Caco-2 (cell line): Measurements from ENCODE around the gene MAMLD1. TPM values are rescaled to one million over a fixed set of nuclear protein-coding genes. Genes with fewer than 3 reads are reported as not detected.

Experiments
- BruUV-seq: library from RNA; stranded (reverse); fragments of 400-500 nt; replicated peaks from 2 replicates; lab custom pipeline; 2021; lab: Mats Ljungman, UMichigan
- CTCF ChIA-PET: fragments of 300-600 bp; sonication (Branson Sonifier 250); formaldehyde crosslinking; loops from one replicate; lab custom pipeline; 2022; ENCODE audit warnings: antibody characterized with exemption; lab: Charles Lee
- POLR2A ChIA-PET: fragments of 300-600 bp; sonication (Branson Sonifier 250); formaldehyde crosslinking; loops from one replicate; lab custom pipeline; 2022; ENCODE audit warnings: antibody characterized with exemption; lab: Charles Lee
- DNase-seq, 2 experiments: peaks; one replicate each; pipeline versions ENCODE4 v3.0.0 to v3.0.0-alpha.2; 2020 to 2022
- H3K27me3 ChIP-seq: replicated peaks from 2 replicates; pipeline ENCODE4 v1.6.0; 2011; ENCODE audit warnings: low read length; ENCODE audit not compliant: control insufficient read depth, insufficient read depth
- H3K36me3 ChIP-seq: 2 replicates; pipeline ENCODE4 v1.5.1; 2011; ENCODE audit warnings: low read length; ENCODE audit not compliant: control insufficient read depth, insufficient read depth
- H3K4me1 ChIP-seq: fragments of 250-450 bp; sonication (Bioruptor Pico); 2 replicates; pipeline ENCODE4 v1.5.1; 2020; ENCODE audit warnings: mild to moderate bottlenecking
- H3K4me3 ChIP-seq: 2 replicates; pipeline ENCODE4 v1.5.1; 2011; ENCODE audit warnings: low read depth, mild to moderate bottlenecking, control low read depth, low read length
- H3K9me3 ChIP-seq: fragments of 250-450 bp; sonication (Bioruptor Pico); 2 replicates; pipeline ENCODE4 v1.5.1; 2020; ENCODE audit warnings: mild to moderate bottlenecking, moderate library complexity
- H3K27ac Mint-ChIP-seq: one replicate; pipeline ENCODE4 v1.8.0; 2022; ENCODE audit warnings: mixed read lengths; ENCODE audit not compliant: unreplicated experiment
- H3K27me3 Mint-ChIP-seq: one replicate; pipeline ENCODE4 v1.8.0; 2022; ENCODE audit warnings: mixed read lengths; ENCODE audit not compliant: insufficient read depth, unreplicated experiment
- H3K36me3 Mint-ChIP-seq: one replicate; pipeline ENCODE4 v1.8.0; 2022; ENCODE audit warnings: mild to moderate bottlenecking, mixed read lengths; ENCODE audit not compliant: insufficient read depth, unreplicated experiment
- H3K4me1 Mint-ChIP-seq: one replicate; pipeline ENCODE4 v1.8.0; 2022; ENCODE audit warnings: low read depth, mixed read lengths; ENCODE audit not compliant: unreplicated experiment
- H3K4me3 Mint-ChIP-seq: one replicate; pipeline ENCODE4 v1.8.0; 2022; ENCODE audit warnings: mild to moderate bottlenecking, moderate library complexity, mixed read lengths; ENCODE audit not compliant: unreplicated experiment
- H3K9me3 Mint-ChIP-seq: one replicate; pipeline ENCODE4 v1.8.0; 2022; ENCODE audit warnings: mixed read lengths; ENCODE audit not compliant: unreplicated experiment
- CTCF ChIP-seq, 2 experiments: fragments of 200-600 bp in 1 of 2; IDR thresholded peaks; 1 replicate in 1 of 2; 2 replicates in 1 of 2; pipeline versions ENCODE4 v1.5.1 to v1.8.0; 2011 to 2022; ENCODE audit warnings: antibody characterized with exemption in 1 of 2, control low read depth in 1 of 2, inconsistent platforms in 1 of 2, low read depth in 1 of 2, low read length in 1 of 2, mild to moderate bottlenecking in 1 of 2, moderate library complexity in 1 of 2; ENCODE audit not compliant: insufficient read depth in 1 of 2, severe bottlenecking in 1 of 2, unreplicated experiment in 1 of 2
- intact Hi-C: fragments of 100-400 bp; cut with micrococcal nuclease; formaldehyde crosslinking; loops from one replicate; pipeline ENCODE4 v1.10.0; 2022; ENCODE audit not compliant: unreplicated experiment
- total RNA-seq: library from RNA; stranded (reverse); gene quantifications from 2 replicates; pipeline ENCODE4 v1.2.3, GENCODE V29; 2022

Gene MAMLD1
- total RNA-seq, 1 experiment from 2014 or later = not detected

GRCh38 chrX:150408561-150408960, 45.4 kb downstream of the MAMLD1 start:
- Mint-ChIP-seq H3K27me3 (peaks cover 3% of the 10 kb centered on the region), H3K4me3 (no peak overlapping the region), H3K9me3 (no peaks in the 10 kb centered on the region), H3K36me3 (no peaks in the 10 kb centered on the region), H3K27ac (no peak overlapping the region), H3K4me1 (no peaks in the 10 kb centered on the region)
- POLR2A ChIA-PET = no interaction called here
- Histone ChIP-seq H3K36me3 (no peaks in the 10 kb centered on the region), H3K4me1 (no peaks in the 10 kb centered on the region), H3K9me3 (no peaks in the 10 kb centered on the region), H3K4me3 (no peak overlapping the region), H3K27me3 (no peaks in the 10 kb centered on the region)
- CTCF ChIA-PET = no interaction called here
- no TSS peak for BruUV-seq
- no peak for TF ChIP-seq CTCF (IDR thresholded peaks at IDR 0.05; ENCODE audit: insufficient read depth in 1 of 2, low read depth in 1 of 2, low read length in 1 of 2, severe bottlenecking in 1 of 2, unreplicated experiment in 1 of 2)
- no peak for DNase-seq
- intact Hi-C loops = loop anchor here (5.0 kb wide), 1 partner anchor 446 kb away; no protein-coding TSS in a partner anchor

- no peaks in the 10 kb centered on the region for H3K36me3 Mint-ChIP-seq
- H3K27me3 Mint-ChIP-seq = peaks cover 5% of the 10 kb centered on the region
- Histone ChIP-seq H3K4me1 (no peaks in the 10 kb centered on the region), H3K27me3 (no peaks in the 10 kb centered on the region), H3K36me3 (no peaks in the 10 kb centered on the region), H3K9me3 (no peaks in the 10 kb centered on the region), H3K4me3 (no peak overlapping the region)
- intact Hi-C loops = loop anchor here (5.0 kb wide), 1 partner anchor 447 kb away; no protein-coding TSS in a partner anchor
- H3K27ac Mint-ChIP-seq = no peak overlapping the region
- BruUV-seq = no TSS peak
- DNase-seq = no peak
- H3K9me3 Mint-ChIP-seq = no peaks in the 10 kb centered on the region
- H3K4me3 Mint-ChIP-seq = no peak overlapping the region
- POLR2A ChIA-PET = no interaction called here
- TF ChIP-seq CTCF (IDR thresholded peaks at IDR 0.05; ENCODE audit: insufficient read depth in 1 of 2, low read depth in 1 of 2, low read length in 1 of 2, severe bottlenecking in 1 of 2, unreplicated experiment in 1 of 2) = no peak
- H3K4me1 Mint-ChIP-seq = no peaks in the 10 kb centered on the region
- CTCF ChIA-PET = no interaction called here
Observed at GRCh38 chrX:150409486-150409885, 46.4 kb downstream of the MAMLD1 start.

- H3K36me3 ChIP-seq = no peaks in the 10 kb centered on the region
- no peaks in the 10 kb centered on the region for H3K27me3 ChIP-seq
- TF ChIP-seq CTCF (IDR thresholded peaks at IDR 0.05; ENCODE audit: insufficient read depth in 1 of 2, low read depth in 1 of 2, low read length in 1 of 2, severe bottlenecking in 1 of 2, unreplicated experiment in 1 of 2) = no peak
- no peaks in the 10 kb centered on the region for H3K9me3 Mint-ChIP-seq
- H3K4me1 Mint-ChIP-seq = no peaks in the 10 kb centered on the region
- no TSS peak for BruUV-seq
- no peaks in the 10 kb centered on the region for H3K4me1 ChIP-seq
- ChIA-PET CTCF (no interaction called here), POLR2A (no interaction called here)
- H3K4me3 ChIP-seq = no peak overlapping the region
- no peak overlapping the region for H3K27ac Mint-ChIP-seq
- peaks cover 5% of the 10 kb centered on the region for H3K27me3 Mint-ChIP-seq
- intact Hi-C loops = loop anchor here (5.0 kb wide), 1 partner anchor 448 kb away; no protein-coding TSS in a partner anchor
- H3K9me3 ChIP-seq = no peaks in the 10 kb centered on the region
- no peak overlapping the region for H3K4me3 Mint-ChIP-seq
- H3K36me3 Mint-ChIP-seq = no peaks in the 10 kb centered on the region
- DNase-seq = no peak
Observed at GRCh38 chrX:150409964-150410363, 46.8 kb downstream of the MAMLD1 start.
